Mesothelial cell of epicardium (in vitro differentiated cells): ENCODE measurements around the gene WDR43. TPM values are rescaled to one million over a fixed set of nuclear protein-coding genes. Genes with fewer than 3 reads are reported as not detected.
"Not testable (repeated sequence)": the region's sequence is repeated elsewhere in the genome, so short reads cannot be mapped to it uniquely, and the experiment has no call there.

ENCODE experiments used
- DNase-seq, 2 experiments: peaks; one replicate each; pipeline ENCODE4 v3.0.0; 2021; ENCODE audit warnings: low spot score in 2 of 2; ENCODE audit not compliant: unreplicated experiment in 2 of 2
- H3K27ac Mint-ChIP-seq: 2 replicates; pipeline ENCODE4 v1.8.0; 2021; ENCODE audit warnings: mixed read lengths
- H3K27me3 Mint-ChIP-seq: 2 replicates; pipeline ENCODE4 v1.8.0; 2021; ENCODE audit warnings: low read depth, mixed read lengths
- H3K36me3 Mint-ChIP-seq: 2 replicates; pipeline ENCODE4 v1.8.0; 2021; ENCODE audit warnings: mixed read lengths
- H3K4me1 Mint-ChIP-seq: 2 replicates; pipeline ENCODE4 v1.8.0; 2021; ENCODE audit warnings: mixed read lengths
- H3K4me3 Mint-ChIP-seq: 2 replicates; pipeline ENCODE4 v1.8.0; 2021; ENCODE audit warnings: mild to moderate bottlenecking, moderate library complexity, mixed read lengths
- H3K9me3 Mint-ChIP-seq: 2 replicates; pipeline ENCODE4 v1.8.0; 2021; ENCODE audit warnings: mixed read lengths
- CTCF ChIP-seq: fragments of 200-600 bp; sonication (generic); IDR thresholded peaks from one replicate; pipeline ENCODE4 v1.5.0; 2021; ENCODE audit warnings: antibody characterized with exemption; ENCODE audit not compliant: unreplicated experiment
- total RNA-seq: library from RNA; stranded (reverse); gene quantifications from 3 replicates; pipeline ENCODE4 v1.2.1, GENCODE V29; 2021

The WDR43 gene
- total RNA-seq, 1 donor from 2014 or later = 65.3 TPM

- no peak for DNase-seq
- Mint-ChIP-seq H3K36me3 (no peaks in the 10 kb centered on the region), H3K4me3 (no peak overlapping the region), H3K4me1 (peaks cover 6% of the 10 kb centered on the region), H3K27me3 (peaks cover 1% of the 10 kb centered on the region), H3K9me3 (peaks cover 3% of the 10 kb centered on the region), H3K27ac (peak overlapping the region; percentile 73)
- no peak for TF ChIP-seq CTCF
Measured at GRCh38 chr2:28976584-28976983, 82.1 kb downstream of the WDR43 start.

- Mint-ChIP-seq H3K4me1 (peaks cover 7% of the 10 kb centered on the region), H3K27me3 (peaks cover 1% of the 10 kb centered on the region), H3K27ac (no peak overlapping the region), H3K36me3 (no peaks in the 10 kb centered on the region), H3K4me3 (no peak overlapping the region), H3K9me3 (peaks cover 3% of the 10 kb centered on the region)
- DNase-seq = no peak
- no peak for TF ChIP-seq CTCF
Measured at GRCh38 chr2:28977176-28977875, 82.9 kb downstream of the WDR43 start.

- not testable (repeated sequence) for H3K4me3 Mint-ChIP-seq, H3K36me3 Mint-ChIP-seq, DNase-seq, H3K27ac Mint-ChIP-seq, H3K9me3 Mint-ChIP-seq, H3K4me1 Mint-ChIP-seq, H3K27me3 Mint-ChIP-seq
Measured at GRCh38 chr2:28978001-28978400, 83.5 kb downstream of the WDR43 start.

DNA sequence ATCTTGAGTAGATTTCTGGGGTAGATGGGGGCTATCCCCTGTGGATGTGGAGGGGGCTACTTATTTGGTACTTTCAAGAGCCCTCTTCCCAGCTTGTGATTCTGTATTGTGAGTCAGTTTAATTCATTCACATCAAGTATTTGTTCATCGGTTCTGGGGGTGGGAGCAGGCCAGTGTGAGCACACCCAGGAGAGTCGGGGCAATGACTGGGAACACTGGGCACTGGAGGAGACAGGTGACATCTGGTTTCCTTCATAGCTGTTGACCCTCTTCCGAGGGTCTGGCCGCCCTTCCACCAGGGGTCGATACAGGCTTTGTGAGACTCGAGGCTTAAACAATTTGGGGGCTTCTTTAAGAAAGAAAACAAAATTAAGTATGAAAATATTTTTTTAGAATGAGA lies 84.1 kb downstream of the WDR43 start:
- no peak for DNase-seq
- peaks cover 3% of the 10 kb centered on the region for H3K9me3 Mint-ChIP-seq
- H3K4me1 Mint-ChIP-seq = peaks cover 9% of the 10 kb centered on the region
- TF ChIP-seq CTCF = no peak
- H3K27me3 Mint-ChIP-seq = peaks cover 1% of the 10 kb centered on the region
- no peak overlapping the region for H3K27ac Mint-ChIP-seq
- H3K4me3 Mint-ChIP-seq = no peak overlapping the region
- H3K36me3 Mint-ChIP-seq = no peaks in the 10 kb centered on the region

DNA sequence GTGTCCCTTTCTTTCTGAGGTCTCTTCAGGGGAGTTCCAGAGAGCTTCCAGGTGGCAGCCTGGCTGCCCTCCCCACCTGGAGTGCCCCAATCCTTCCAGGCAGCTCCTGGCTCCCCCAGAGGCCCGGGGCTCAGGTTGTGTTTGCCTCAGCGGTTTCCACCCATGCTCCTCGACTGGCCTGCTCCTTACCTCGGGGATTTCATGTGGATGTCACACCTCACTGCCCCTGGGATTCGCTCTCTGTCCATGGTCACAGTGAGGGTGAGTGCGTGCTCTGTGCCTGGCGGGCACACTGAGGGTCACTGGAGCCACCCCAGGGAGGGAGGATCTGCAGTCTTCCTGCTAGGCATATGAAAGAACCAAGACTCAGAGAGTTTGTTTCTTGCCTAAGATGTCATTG lies 84.6 kb downstream of the WDR43 start:
- H3K4me1 Mint-ChIP-seq = peaks cover 9% of the 10 kb centered on the region
- H3K27me3 Mint-ChIP-seq = no peaks in the 10 kb centered on the region
- TF ChIP-seq CTCF = no peak
- no peak overlapping the region for H3K27ac Mint-ChIP-seq
- no peak overlapping the region for H3K4me3 Mint-ChIP-seq
- no peak for DNase-seq
- H3K9me3 Mint-ChIP-seq = no peaks in the 10 kb centered on the region
- no peaks in the 10 kb centered on the region for H3K36me3 Mint-ChIP-seq

GRCh38 chr2:28979576-28980366 lies 85.3 kb downstream of the WDR43 start:
- H3K4me1 Mint-ChIP-seq = peaks cover 9% of the 10 kb centered on the region
- no peaks in the 10 kb centered on the region for H3K27me3 Mint-ChIP-seq
- H3K36me3 Mint-ChIP-seq = no peaks in the 10 kb centered on the region
- no peaks in the 10 kb centered on the region for H3K9me3 Mint-ChIP-seq
- no peak for TF ChIP-seq CTCF
- DNase-seq = no peak
- no peak overlapping the region for H3K27ac Mint-ChIP-seq
- no peak overlapping the region for H3K4me3 Mint-ChIP-seq
